ENCODE results near the gene HEXIM1.

HEXIM1 gene

GRCh38 chr17:45114117-45114932 lies 34.0 kb upstream of the HEXIM1 start:
- no peak for TF ChIP-seq CTCF (IDR thresholded peaks at IDR 0.05; ENCODE audit: low read depth, low read length, missing control alignments)
- in situ Hi-C loops (cut with HindIII; ENCODE audit: low sequenced_read_pairs) = no loop called here
- DNase-seq (ENCODE audit: low read depth) = no peak
- H3K4me3 ChIP-seq (ENCODE audit: low read depth, low read length) = no peak overlapping the region

GRCh38 chr17:45115015-45115625 lies 33.2 kb upstream of the HEXIM1 start:
- no peak overlapping the region for H3K4me3 ChIP-seq (ENCODE audit: low read depth, low read length)
- TF ChIP-seq CTCF (IDR thresholded peaks at IDR 0.05; ENCODE audit: low read depth, low read length, missing control alignments) = no peak
- in situ Hi-C loops (cut with HindIII; ENCODE audit: low sequenced_read_pairs) = no loop called here
- DNase-seq (ENCODE audit: low read depth) = no peak

GRCh38 chr17:45115871-45116270 lies 32.4 kb upstream of the HEXIM1 start:
- in situ Hi-C loops (cut with HindIII; ENCODE audit: low sequenced_read_pairs) = no loop called here
- no peak for TF ChIP-seq CTCF (IDR thresholded peaks at IDR 0.05; ENCODE audit: low read depth, low read length, missing control alignments)
- no peak overlapping the region for H3K4me3 ChIP-seq (ENCODE audit: low read depth, low read length)
- DNase-seq (ENCODE audit: low read depth) = no peak

- no peak for DNase-seq (ENCODE audit: low read depth)
- TF ChIP-seq CTCF (IDR thresholded peaks at IDR 0.05; ENCODE audit: low read depth, low read length, missing control alignments) = no peak
- in situ Hi-C loops (cut with HindIII; ENCODE audit: low sequenced_read_pairs) = no loop called here
- no peak overlapping the region for H3K4me3 ChIP-seq (ENCODE audit: low read depth, low read length)
Observed at GRCh38 chr17:45116434-45117016, 31.8 kb upstream of the HEXIM1 start.

- no peak for TF ChIP-seq CTCF (IDR thresholded peaks at IDR 0.05; ENCODE audit: low read depth, low read length, missing control alignments)
- in situ Hi-C loops (cut with HindIII; ENCODE audit: low sequenced_read_pairs) = no loop called here
- DNase-seq (ENCODE audit: low read depth) = no peak
- H3K4me3 ChIP-seq (ENCODE audit: low read depth, low read length) = no peak overlapping the region
Observed at GRCh38 chr17:45117334-45117733, 30.9 kb upstream of the HEXIM1 start.

GRCh38 chr17:45117848-45118646 lies 30.2 kb upstream of the HEXIM1 start:
- in situ Hi-C loops (cut with HindIII; ENCODE audit: low sequenced_read_pairs) = no loop called here
- DNase-seq (ENCODE audit: low read depth) = no peak
- TF ChIP-seq CTCF (IDR thresholded peaks at IDR 0.05; ENCODE audit: low read depth, low read length, missing control alignments) = no peak
- H3K4me3 ChIP-seq (ENCODE audit: low read depth, low read length) = no peak overlapping the region

Data from astrocyte of the cerebellum (primary cell).